PC-9 (cell line): ENCODE measurements around the gene RASGRF1. TPM values are rescaled to one million over a fixed set of nuclear protein-coding genes. Genes with fewer than 3 reads are reported as not detected.

ENCODE experiments used
- BruUV-seq: library from RNA; stranded (reverse); fragments of 400-500 nt; replicated peaks from 2 replicates; lab custom pipeline; 2021; lab: Mats Ljungman, UMichigan
- CTCF ChIA-PET: fragments of 300-600 bp; sonication (Branson Sonifier 250); formaldehyde crosslinking; loops from one replicate; lab custom pipeline; 2022; ENCODE audit warnings: antibody characterized with exemption; lab: Charles Lee
- POLR2A ChIA-PET: fragments of 300-600 bp; sonication (Branson Sonifier 250); formaldehyde crosslinking; loops from one replicate; lab custom pipeline; 2022; ENCODE audit warnings: antibody characterized with exemption; ENCODE audit not compliant: unreplicated experiment; lab: Charles Lee
- DNase-seq, 2 experiments: peaks; one replicate each; pipeline versions ENCODE4 v3.0.0 to v3.0.0-alpha.2; 2015 to 2022; ENCODE audit warnings: mixed read lengths in 1 of 2
- H2AFZ ChIP-seq: fragments of 200-600 bp; sonication (generic); 2 replicates; pipeline ENCODE4 v1.8.1; 2017; ENCODE audit warnings: antibody characterized with exemption
- H3F3A ChIP-seq: fragments of 200-600 bp; sonication (generic); 2 replicates; pipeline ENCODE4 v1.8.1; 2017; ENCODE audit warnings: antibody characterized with exemption, mild to moderate bottlenecking, low read depth; ENCODE audit not compliant: insufficient read depth
- H3K27ac ChIP-seq: fragments of 200-600 bp; sonication (generic); 2 replicates; pipeline ENCODE4 v1.6.1; 2016; ENCODE audit warnings: mixed run types
- H3K27me3 ChIP-seq: fragments of 200-600 bp; sonication (generic); 2 replicates; pipeline ENCODE4 v1.6.1; 2016; ENCODE audit warnings: low read depth, mixed run types; ENCODE audit not compliant: insufficient read depth
- H3K36me3 ChIP-seq: fragments of 200-600 bp; sonication (generic); 2 replicates; pipeline ENCODE4 v1.6.1; 2016; ENCODE audit warnings: low read depth, mixed run types
- H3K4me1 ChIP-seq: fragments of 200-600 bp; sonication (generic); replicated peaks from 2 replicates; pipeline ENCODE4 v1.6.1; 2016; ENCODE audit warnings: mixed run types; ENCODE audit not compliant: insufficient read depth
- H3K4me2 ChIP-seq: fragments of 200-600 bp; sonication (generic); 2 replicates; pipeline ENCODE4 v1.6.1; 2017; ENCODE audit warnings: mixed run types
- H3K4me3 ChIP-seq: fragments of 200-600 bp; sonication (generic); 2 replicates; pipeline ENCODE4 v1.6.1; 2016; ENCODE audit warnings: mixed run types
- H3K79me2 ChIP-seq: fragments of 200-600 bp; sonication (generic); 2 replicates; pipeline ENCODE4 v1.6.1; 2017; ENCODE audit warnings: low read depth, mixed run types
- H3K9me2 ChIP-seq: fragments of 200-600 bp; sonication (generic); 2 replicates; pipeline ENCODE4 v1.8.1; 2017; ENCODE audit warnings: mild to moderate bottlenecking; ENCODE audit not compliant: insufficient read depth
- H3K9me3 ChIP-seq: fragments of 200-600 bp; sonication (generic); 2 replicates; pipeline ENCODE4 v1.8.1; 2016; ENCODE audit warnings: low read depth; ENCODE audit not compliant: insufficient read depth
- H4K20me1 ChIP-seq: fragments of 200-600 bp; sonication (generic); 2 replicates; pipeline ENCODE4 v1.8.1; 2017; ENCODE audit not compliant: insufficient read depth
- EZH2 ChIP-seq: fragments of 200-600 bp; sonication (generic); IDR thresholded peaks from 2 replicates; pipeline ENCODE4 v1.8.0; 2017; ENCODE audit warnings: antibody characterized with exemption, low read depth
- intact Hi-C: fragments of 100-400 bp; cut with micrococcal nuclease; formaldehyde crosslinking; loops from one replicate; pipeline ENCODE4 v1.10.0; 2022; ENCODE audit not compliant: unreplicated experiment
- total RNA-seq: library from RNA; stranded (reverse); gene quantifications from 2 replicates; pipeline ENCODE4 v1.2.3, GENCODE V29; 2021
- TF ChIP-seq, protein P1 (sequence below): fragments of 200-600 bp; sonication (generic); conservative IDR thresholded peaks from 2 replicates; pipeline ENCODE4 v1.6.1; 2017; ENCODE audit warnings: mixed run types, antibody characterized with exemption, mild to moderate bottlenecking, moderate library complexity

The RASGRF1 gene
- total RNA-seq, 1 experiment from 2014 or later: 6.0 TPM

DNA sequence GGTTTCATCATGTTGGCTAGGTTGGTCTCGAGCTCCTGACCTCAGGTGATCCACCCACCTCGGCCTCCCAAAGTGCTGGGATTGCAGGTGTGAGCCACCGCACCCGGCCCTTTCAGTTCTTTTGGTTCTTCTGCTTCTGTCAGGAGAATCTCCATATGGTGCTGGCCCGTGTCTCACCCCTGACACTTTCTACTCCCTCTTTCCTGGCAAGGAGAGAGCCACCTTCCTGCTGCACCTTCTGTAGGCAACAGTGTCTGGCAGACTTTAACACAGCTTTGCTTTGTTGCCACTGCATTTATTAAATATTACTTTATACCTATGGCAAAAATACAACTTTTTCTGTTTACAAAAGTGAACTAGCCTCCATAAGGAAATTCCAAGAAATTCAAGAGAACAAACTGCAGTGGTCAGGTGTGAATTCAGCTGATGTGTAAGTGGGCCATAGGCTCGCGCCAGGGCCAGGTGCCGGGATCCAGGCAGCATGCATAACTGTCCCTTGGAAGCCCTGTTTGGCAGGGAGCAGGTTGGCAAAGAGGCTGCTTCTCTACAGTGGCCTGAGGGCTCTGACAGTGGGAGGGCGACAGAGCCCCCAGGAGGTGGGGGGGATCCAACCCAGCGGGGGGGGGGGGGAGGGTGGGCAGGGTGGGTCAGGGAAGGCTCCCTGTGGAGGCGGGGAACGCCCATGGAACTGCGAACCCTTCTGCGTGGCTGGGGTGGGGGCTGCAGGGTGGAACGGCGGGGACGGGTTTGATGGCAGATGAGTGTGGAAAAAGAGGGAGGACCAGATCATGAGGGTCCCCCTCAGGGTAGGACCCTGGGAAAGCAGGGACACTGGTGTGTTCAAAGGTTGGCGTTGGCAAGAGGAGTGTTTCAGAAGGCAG, 166.9 kb downstream of the RASGRF1 start:
- H4K20me1 ChIP-seq: no peaks in the 10 kb centered on the region
- H3K27me3 ChIP-seq: no peaks in the 10 kb centered on the region
- H3K9me2 ChIP-seq: no peaks in the 10 kb centered on the region
- H3K36me3 ChIP-seq: peaks cover 11% of the 10 kb centered on the region; the same call in 1 of the 2 replicates
- intact Hi-C loops: no loop called here
- no peak overlapping the region for H3K27ac ChIP-seq
- 0 out of 2 replicates have a peak, but pooled peaks cover 16% of the 10 kb centered on the region for H3F3A ChIP-seq
- TF ChIP-seq, protein P1, sequence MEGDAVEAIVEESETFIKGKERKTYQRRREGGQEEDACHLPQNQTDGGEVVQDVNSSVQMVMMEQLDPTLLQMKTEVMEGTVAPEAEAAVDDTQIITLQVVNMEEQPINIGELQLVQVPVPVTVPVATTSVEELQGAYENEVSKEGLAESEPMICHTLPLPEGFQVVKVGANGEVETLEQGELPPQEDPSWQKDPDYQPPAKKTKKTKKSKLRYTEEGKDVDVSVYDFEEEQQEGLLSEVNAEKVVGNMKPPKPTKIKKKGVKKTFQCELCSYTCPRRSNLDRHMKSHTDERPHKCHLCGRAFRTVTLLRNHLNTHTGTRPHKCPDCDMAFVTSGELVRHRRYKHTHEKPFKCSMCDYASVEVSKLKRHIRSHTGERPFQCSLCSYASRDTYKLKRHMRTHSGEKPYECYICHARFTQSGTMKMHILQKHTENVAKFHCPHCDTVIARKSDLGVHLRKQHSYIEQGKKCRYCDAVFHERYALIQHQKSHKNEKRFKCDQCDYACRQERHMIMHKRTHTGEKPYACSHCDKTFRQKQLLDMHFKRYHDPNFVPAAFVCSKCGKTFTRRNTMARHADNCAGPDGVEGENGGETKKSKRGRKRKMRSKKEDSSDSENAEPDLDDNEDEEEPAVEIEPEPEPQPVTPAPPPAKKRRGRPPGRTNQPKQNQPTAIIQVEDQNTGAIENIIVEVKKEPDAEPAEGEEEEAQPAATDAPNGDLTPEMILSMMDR: no peak
- no peak for TF ChIP-seq EZH2
- no peaks in the 10 kb centered on the region for H3K9me3 ChIP-seq
- no peak overlapping the region for H3K4me2 ChIP-seq
- POLR2A ChIA-PET: no interaction called here
- CTCF ChIA-PET: no interaction called here
- BruUV-seq: no TSS peak
- no peak overlapping the region for H2AFZ ChIP-seq
- H3K4me3 ChIP-seq: no peak overlapping the region
- H3K79me2 ChIP-seq: no peaks in the 10 kb centered on the region
- no peaks in the 10 kb centered on the region for H3K4me1 ChIP-seq
- no peak for DNase-seq

DNA sequence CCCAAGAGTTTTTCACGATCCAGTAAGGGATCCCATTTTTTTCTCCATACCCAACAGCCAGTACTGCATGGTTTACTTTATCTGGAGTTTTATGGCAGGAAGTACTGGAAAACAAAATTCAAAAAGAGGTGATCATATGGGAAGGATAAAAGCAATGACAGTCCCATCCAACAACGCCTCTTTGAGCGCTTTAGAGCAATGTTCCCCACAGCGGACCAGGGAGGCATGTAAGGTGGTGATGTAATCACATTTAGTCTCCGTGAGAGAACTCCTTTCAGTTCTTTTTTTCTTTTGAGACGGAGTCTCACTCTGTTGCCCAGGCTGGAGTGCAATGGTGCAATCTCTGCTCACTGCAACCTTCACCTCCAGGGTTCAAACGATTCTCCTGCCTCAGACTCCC, 167.6 kb downstream of the RASGRF1 start:
- H3F3A ChIP-seq: 0 out of 2 replicates have a peak, but pooled peaks cover 16% of the 10 kb centered on the region
- no peaks in the 10 kb centered on the region for H4K20me1 ChIP-seq
- ChIA-PET CTCF (no interaction called here), POLR2A (no interaction called here)
- no peak overlapping the region for H2AFZ ChIP-seq
- H3K79me2 ChIP-seq: no peaks in the 10 kb centered on the region
- no peaks in the 10 kb centered on the region for H3K4me1 ChIP-seq
- intact Hi-C loops: no loop called here
- H3K4me2 ChIP-seq: no peak overlapping the region
- peaks cover 11% of the 10 kb centered on the region; the same call in 1 of the 2 replicates for H3K36me3 ChIP-seq
- H3K9me2 ChIP-seq: no peaks in the 10 kb centered on the region
- H3K4me3 ChIP-seq: no peak overlapping the region
- H3K9me3 ChIP-seq: no peaks in the 10 kb centered on the region
- no peak for TF ChIP-seq EZH2
- TF ChIP-seq, protein P1: no peak
- DNase-seq: no peak
- no TSS peak for BruUV-seq
- no peak overlapping the region for H3K27ac ChIP-seq
- no peaks in the 10 kb centered on the region for H3K27me3 ChIP-seq

DNA sequence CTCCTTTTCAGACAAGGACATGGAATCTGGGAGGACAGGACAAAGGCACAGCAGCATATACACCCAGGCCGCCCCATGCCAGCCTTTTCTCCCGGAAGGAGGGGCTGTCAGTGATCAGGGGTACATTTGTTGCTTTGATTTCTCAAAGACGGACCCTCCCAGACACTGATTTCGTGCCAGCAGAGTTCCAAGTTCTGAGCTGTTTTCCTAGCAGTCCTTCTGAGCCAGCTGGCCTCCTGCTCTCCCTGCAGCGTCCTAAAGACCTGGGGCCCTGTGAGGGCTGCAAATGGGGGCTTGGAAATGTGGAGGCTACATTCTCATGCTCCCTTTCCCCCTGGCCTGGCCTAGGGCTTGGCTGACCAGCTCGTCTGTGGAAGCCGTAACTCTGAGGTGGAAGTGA, 168.1 kb downstream of the RASGRF1 start:
- no peaks in the 10 kb centered on the region for H4K20me1 ChIP-seq
- ChIA-PET POLR2A (no interaction called here), CTCF (interaction anchor here (0.5 to 1.2 kb wide), 2 partner anchors 57 to 104 kb away, joined by 3 to 4 read pairs; no protein-coding TSS in a partner anchor)
- H3K9me3 ChIP-seq: no peaks in the 10 kb centered on the region
- no peak overlapping the region for H3K4me2 ChIP-seq
- no peaks in the 10 kb centered on the region for H3K4me1 ChIP-seq
- H3K36me3 ChIP-seq: peaks cover 11% of the 10 kb centered on the region; the same call in 1 of the 2 replicates
- H3K79me2 ChIP-seq: no peaks in the 10 kb centered on the region
- H3K4me3 ChIP-seq: no peak overlapping the region
- no peak overlapping the region for H3K27ac ChIP-seq
- no peak overlapping the region for H2AFZ ChIP-seq
- TF ChIP-seq EZH2: no peak
- TF ChIP-seq, protein P1: no peak
- intact Hi-C loops: no loop called here
- BruUV-seq: no TSS peak
- no peaks in the 10 kb centered on the region for H3K9me2 ChIP-seq
- 0 out of 2 replicates have a peak, but pooled peaks cover 16% of the 10 kb centered on the region for H3F3A ChIP-seq
- no peaks in the 10 kb centered on the region for H3K27me3 ChIP-seq
- DNase-seq: no peak
